ENCODE results near the gene ARL6IP6. TPM values are rescaled to one million over a fixed set of nuclear protein-coding genes. Genes with fewer than 3 reads are reported as not detected.

ARL6IP6 gene
- total and polyA plus RNA-seq, 10 of the 15 experiments (the other 5 are each of a cell fraction or from before 2014, with no cell fraction given): 15.8 to 87.3 (median 28.4) TPM

DNA sequence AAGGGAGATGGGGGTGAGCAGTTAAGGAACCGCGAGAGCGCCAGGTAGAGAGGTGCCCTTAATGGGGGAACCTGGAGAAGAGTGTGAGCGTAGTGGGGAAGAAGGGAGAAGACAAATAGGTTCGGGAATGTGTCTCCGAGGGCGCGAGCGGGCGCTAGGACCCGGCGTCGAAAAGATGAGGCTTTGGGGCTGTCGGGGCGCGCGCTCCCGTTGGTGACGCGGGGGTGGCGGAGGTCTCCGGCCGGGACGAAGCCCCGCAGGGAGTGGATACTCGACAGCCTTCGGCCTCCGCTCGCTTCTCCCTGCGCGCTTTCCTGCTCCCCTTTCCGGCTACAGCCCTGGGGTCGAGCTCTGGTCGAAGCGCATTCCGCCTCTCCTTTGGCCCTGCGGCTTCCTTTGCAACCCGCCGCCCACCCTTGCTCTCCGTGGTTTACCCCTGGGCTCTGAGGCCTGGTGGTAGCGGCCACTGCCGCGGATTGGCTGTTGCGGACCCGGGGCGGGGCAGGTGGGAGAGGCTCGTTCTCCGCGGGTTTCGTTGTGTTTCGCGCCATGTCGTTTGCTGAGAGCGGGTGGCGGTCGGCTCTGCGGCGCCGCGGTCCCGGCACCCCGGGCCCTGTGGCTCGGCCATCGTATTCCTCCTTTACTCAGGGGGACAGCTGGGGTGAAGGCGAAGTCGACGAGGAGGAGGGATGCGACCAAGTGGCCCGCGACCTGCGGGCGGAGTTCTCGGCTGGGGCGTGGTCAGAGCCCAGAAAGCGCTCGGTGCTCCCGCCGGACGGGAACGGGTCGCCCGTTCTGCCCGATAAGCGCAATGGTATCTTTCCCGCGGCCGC lies at the start of gene ARL6IP6 (continued):
- TF ChIP-seq, protein P1, sequence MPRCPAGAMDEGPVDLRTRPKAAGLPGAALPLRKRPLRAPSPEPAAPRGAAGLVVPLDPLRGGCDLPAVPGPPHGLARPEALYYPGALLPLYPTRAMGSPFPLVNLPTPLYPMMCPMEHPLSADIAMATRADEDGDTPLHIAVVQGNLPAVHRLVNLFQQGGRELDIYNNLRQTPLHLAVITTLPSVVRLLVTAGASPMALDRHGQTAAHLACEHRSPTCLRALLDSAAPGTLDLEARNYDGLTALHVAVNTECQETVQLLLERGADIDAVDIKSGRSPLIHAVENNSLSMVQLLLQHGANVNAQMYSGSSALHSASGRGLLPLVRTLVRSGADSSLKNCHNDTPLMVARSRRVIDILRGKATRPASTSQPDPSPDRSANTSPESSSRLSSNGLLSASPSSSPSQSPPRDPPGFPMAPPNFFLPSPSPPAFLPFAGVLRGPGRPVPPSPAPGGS (IDR thresholded peaks at IDR 0.05; ENCODE audit: borderline replicate concordance, insufficient read depth, low read depth, low read length, poor library complexity, severe bottlenecking): no peak
- TF ChIP-seq, protein P2, sequence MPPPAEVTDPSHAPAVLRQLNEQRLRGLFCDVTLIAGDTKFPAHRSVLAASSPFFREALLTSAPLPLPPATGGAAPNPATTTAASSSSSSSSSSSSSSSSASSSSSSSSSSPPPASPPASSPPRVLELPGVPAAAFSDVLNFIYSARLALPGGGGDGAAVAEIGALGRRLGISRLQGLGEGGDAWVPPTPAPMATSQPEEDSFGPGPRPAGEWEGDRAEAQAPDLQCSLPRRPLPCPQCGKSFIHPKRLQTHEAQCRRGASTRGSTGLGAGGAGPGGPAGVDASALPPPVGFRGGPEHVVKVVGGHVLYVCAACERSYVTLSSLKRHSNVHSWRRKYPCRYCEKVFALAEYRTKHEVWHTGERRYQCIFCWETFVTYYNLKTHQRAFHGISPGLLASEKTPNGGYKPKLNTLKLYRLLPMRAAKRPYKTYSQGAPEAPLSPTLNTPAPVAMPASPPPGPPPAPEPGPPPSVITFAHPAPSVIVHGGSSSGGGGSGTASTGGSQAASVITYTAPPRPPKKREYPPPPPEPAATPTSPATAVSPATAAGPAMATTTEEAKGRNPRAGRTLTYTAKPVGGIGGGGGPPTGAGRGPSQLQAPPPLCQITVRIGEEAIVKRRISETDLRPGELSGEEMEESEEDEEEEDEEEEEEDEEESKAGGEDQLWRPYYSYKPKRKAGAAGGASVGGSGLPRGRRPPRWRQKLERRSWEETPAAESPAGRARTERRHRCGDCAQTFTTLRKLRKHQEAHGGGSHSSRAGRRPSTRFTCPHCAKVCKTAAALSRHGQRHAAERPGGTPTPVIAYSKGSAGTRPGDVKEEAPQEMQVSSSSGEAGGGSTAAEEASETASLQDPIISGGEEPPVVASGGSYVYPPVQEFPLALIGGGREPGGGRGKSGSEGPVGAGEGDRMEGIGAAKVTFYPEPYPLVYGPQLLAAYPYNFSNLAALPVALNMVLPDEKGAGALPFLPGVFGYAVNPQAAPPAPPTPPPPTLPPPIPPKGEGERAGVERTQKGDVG (CRISPR knock-in tag; IDR thresholded peaks at IDR 0.05): 0 out of 2 replicates have a peak, but pooled peaks have one; percentile 19
- TF ChIP-seq, protein P3, sequence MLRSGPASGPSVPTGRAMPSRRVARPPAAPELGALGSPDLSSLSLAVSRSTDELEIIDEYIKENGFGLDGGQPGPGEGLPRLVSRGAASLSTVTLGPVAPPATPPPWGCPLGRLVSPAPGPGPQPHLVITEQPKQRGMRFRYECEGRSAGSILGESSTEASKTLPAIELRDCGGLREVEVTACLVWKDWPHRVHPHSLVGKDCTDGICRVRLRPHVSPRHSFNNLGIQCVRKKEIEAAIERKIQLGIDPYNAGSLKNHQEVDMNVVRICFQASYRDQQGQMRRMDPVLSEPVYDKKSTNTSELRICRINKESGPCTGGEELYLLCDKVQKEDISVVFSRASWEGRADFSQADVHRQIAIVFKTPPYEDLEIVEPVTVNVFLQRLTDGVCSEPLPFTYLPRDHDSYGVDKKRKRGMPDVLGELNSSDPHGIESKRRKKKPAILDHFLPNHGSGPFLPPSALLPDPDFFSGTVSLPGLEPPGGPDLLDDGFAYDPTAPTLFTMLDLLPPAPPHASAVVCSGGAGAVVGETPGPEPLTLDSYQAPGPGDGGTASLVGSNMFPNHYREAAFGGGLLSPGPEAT (IDR thresholded peaks at IDR 0.05; ENCODE audit: low read depth): peak; percentile 100
- TF ChIP-seq, protein P4, sequence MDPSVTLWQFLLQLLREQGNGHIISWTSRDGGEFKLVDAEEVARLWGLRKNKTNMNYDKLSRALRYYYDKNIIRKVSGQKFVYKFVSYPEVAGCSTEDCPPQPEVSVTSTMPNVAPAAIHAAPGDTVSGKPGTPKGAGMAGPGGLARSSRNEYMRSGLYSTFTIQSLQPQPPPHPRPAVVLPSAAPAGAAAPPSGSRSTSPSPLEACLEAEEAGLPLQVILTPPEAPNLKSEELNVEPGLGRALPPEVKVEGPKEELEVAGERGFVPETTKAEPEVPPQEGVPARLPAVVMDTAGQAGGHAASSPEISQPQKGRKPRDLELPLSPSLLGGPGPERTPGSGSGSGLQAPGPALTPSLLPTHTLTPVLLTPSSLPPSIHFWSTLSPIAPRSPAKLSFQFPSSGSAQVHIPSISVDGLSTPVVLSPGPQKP (IDR thresholded peaks at IDR 0.05; ENCODE audit: low read depth, low read length): no peak
- TF ChIP-seq RCOR1 (conservative IDR thresholded peaks at IDR 0.05; ENCODE audit: low read depth, low read length) (no peak), SIN3A (IDR thresholded peaks at IDR 0.05; ENCODE audit: low read depth, low read length) (peak; percentile 60), MYC (IDR thresholded peaks at IDR 0.05; ENCODE audit: insufficient read depth, insufficient read length, insufficient replicate concordance, low read length, severe bottlenecking) (no peak), SMAD5 (IDR thresholded peaks at IDR 0.05; ENCODE audit: low read depth) (peak; percentile 82; the same call in 1 of the 2 replicates), SMARCA5 (IDR thresholded peaks at IDR 0.05) (peak; percentile 17; the same call in 1 of the 2 replicates), ZNF207 (IDR thresholded peaks at IDR 0.05; ENCODE audit: borderline replicate concordance) (peak; percentile 97; the same call in 1 of the 2 replicates)
- TF ChIP-seq, protein P5, sequence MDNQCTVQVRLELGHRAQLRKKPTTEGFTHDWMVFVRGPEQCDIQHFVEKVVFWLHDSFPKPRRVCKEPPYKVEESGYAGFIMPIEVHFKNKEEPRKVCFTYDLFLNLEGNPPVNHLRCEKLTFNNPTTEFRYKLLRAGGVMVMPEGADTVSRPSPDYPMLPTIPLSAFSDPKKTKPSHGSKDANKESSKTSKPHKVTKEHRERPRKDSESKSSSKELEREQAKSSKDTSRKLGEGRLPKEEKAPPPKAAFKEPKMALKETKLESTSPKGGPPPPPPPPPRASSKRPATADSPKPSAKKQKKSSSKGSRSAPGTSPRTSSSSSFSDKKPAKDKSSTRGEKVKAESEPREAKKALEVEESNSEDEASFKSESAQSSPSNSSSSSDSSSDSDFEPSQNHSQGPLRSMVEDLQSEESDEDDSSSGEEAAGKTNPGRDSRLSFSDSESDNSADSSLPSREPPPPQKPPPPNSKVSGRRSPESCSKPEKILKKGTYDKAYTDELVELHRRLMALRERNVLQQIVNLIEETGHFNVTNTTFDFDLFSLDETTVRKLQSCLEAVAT (IDR thresholded peaks at IDR 0.05): peak; percentile 95
- TF ChIP-seq, protein P6, sequence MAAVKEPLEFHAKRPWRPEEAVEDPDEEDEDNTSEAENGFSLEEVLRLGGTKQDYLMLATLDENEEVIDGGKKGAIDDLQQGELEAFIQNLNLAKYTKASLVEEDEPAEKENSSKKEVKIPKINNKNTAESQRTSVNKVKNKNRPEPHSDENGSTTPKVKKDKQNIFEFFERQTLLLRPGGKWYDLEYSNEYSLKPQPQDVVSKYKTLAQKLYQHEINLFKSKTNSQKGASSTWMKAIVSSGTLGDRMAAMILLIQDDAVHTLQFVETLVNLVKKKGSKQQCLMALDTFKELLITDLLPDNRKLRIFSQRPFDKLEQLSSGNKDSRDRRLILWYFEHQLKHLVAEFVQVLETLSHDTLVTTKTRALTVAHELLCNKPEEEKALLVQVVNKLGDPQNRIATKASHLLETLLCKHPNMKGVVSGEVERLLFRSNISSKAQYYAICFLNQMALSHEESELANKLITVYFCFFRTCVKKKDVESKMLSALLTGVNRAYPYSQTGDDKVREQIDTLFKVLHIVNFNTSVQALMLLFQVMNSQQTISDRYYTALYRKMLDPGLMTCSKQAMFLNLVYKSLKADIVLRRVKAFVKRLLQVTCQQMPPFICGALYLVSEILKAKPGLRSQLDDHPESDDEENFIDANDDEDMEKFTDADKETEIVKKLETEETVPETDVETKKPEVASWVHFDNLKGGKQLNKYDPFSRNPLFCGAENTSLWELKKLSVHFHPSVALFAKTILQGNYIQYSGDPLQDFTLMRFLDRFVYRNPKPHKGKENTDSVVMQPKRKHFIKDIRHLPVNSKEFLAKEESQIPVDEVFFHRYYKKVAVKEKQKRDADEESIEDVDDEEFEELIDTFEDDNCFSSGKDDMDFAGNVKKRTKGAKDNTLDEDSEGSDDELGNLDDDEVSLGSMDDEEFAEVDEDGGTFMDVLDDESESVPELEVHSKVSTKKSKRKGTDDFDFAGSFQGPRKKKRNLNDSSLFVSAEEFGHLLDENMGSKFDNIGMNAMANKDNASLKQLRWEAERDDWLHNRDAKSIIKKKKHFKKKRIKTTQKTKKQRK (IDR thresholded peaks at IDR 0.05; ENCODE audit: low read depth, low read length): no peak
- TF ChIP-seq, protein P7, sequence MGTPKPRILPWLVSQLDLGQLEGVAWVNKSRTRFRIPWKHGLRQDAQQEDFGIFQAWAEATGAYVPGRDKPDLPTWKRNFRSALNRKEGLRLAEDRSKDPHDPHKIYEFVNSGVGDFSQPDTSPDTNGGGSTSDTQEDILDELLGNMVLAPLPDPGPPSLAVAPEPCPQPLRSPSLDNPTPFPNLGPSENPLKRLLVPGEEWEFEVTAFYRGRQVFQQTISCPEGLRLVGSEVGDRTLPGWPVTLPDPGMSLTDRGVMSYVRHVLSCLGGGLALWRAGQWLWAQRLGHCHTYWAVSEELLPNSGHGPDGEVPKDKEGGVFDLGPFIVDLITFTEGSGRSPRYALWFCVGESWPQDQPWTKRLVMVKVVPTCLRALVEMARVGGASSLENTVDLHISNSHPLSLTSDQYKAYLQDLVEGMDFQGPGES (IDR thresholded peaks at IDR 0.05): peak; percentile 7; the same call in 1 of the 2 replicates
